GM19035 (cell line): ENCODE results near the gene MITF.
"Not testable (repeated sequence)": the region's sequence is repeated elsewhere in the genome, so short reads cannot be mapped to it uniquely, and the experiment has no call there.

Experiments used
- ATAC-seq: cut with Tn5 transposase; IDR thresholded peaks from one replicate; pipeline ENCODE4 v1.9.1; 2021; ENCODE audit not compliant: unreplicated experiment

The MITF gene

DNA sequence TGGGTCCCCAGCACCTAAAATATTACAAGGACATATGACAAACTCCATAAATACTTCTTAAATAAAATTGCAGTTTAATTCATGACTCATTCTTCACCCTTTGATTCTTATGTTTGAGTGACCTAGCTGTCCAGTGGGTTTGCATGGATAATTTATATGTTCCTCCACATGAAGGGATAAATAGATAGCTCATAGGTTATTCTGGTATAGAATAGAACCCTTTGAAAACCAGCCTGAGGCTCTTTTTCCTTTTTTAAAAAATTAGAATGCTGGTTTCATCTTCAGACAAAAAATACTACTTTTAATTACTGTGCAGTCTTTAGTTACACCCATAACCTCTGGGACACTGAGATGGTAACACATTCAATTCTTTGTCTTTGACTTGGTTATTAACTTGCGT lies 163.1 kb downstream of the MITF start:
- ATAC-seq, result no peak

GRCh38 chr3:69906351-69906966 lies 167.2 kb downstream of the MITF start:
- no peak for ATAC-seq

GRCh38 chr3:69907554-69907953 lies 168.3 kb downstream of the MITF start:
- no peak for ATAC-seq

- ATAC-seq, result not testable (repeated sequence)
Observed at GRCh38 chr3:69909859-69910258, 170.6 kb downstream of the MITF start.

DNA sequence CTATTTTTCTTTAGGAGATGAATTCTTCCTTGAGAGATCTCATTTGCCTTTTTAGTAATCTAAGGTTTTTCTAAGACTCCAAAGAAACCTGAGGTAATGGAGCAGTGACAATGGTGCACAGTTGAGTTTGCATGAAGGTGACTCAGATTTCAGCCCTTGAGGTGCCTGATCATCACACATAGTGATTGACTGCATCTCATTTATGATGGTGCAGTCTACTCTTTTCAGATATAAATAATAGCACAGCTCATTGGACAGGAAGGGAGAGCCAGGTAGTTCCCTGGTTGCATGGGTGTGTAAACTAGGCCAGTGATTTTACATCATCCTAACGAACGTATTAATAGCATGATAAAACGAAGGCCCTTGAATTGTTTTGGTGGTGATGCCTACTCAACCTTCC lies 174.2 kb downstream of the MITF start:
- no peak for ATAC-seq

- no peak for ATAC-seq
Observed at GRCh38 chr3:69914395-69914794, 175.1 kb downstream of the MITF start.

- ATAC-seq, result no peak
Observed at GRCh38 chr3:69915726-69916125, 176.5 kb downstream of the MITF start.

DNA sequence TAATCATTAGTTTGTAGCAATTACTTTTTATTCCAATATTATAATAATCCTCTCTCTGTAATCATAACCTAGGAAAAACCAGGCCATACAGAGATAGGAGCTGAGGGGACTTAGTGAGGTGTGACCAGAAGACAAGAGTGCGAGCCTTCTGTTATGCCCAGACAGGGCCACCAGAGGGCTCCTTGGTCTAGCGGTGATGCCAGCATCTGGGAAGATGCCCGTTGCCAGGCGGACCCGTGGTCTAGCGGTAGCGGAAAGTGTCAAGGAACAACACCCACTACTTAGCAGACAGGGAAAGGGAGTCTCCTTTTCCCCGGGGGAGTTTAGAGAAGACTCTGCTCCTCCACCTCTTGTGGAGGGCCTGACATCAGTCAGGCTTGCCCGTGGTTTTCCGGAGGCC lies 180.7 kb downstream of the MITF start:
- ATAC-seq, result not testable (repeated sequence)

DNA sequence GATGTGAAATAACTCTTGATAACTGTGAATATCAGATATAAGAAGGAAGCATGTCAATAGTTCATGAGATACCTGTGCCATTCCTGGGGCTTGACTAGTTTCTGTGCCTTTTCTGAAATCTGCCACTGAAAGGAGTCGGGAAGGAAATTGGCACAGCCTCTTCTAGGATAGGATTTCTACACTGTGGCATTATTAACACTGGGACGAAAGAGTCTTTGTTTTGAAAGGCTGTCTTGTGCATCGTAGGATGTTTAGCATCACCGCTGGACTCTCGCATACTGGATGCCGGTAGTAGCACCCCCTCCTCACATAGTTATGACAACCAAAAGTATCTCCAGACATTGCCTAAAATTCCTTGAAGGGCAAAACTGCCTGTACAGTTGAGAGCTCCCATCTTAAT lies 182.4 kb downstream of the MITF start:
- no peak for ATAC-seq

DNA sequence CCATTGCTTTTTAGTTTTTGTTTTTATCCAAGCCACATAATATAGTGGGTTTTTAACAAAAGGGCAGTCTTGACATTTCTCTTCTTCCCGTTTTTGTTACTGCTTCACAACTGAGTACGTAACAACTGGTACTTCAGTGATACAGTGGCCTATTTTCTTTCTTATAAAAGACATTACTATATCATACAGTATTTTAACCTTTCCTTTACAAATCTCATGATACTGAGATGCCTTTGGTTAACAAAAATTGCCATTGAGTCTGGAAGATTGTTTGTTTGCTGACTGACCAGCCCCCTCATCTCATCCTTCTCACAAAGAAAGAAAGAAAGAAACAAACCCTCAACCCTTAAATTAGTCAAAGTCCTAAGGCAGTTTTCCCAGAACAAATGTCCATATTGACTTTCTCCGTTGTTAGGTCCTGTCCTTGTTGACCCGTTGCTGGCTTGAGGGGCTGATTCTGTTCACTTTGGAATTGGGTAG lies 183.3 kb downstream of the MITF start:
- no peak for ATAC-seq

- ATAC-seq, result no peak
Observed at GRCh38 chr3:69925506-69925905, 186.2 kb downstream of the MITF start.

DNA sequence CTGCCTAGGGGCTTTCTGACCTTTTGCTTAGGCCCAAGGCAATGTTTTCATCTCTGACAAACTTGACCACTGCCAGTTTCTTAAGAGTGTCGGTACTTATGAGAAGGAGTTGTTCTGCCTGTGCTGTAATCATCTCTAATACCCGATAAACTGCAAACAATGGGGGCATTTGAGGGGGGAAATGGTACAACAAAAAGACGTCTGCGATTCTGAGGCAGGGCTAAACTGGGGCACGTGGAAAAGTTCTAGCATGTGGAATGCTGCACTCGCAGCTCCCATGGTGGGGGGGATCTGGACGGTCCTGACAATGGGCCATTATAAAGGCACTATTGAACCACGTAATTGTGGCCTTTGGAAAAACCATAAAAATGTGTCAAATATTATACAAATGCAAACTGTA lies 187.1 kb downstream of the MITF start:
- no peak for ATAC-seq

DNA sequence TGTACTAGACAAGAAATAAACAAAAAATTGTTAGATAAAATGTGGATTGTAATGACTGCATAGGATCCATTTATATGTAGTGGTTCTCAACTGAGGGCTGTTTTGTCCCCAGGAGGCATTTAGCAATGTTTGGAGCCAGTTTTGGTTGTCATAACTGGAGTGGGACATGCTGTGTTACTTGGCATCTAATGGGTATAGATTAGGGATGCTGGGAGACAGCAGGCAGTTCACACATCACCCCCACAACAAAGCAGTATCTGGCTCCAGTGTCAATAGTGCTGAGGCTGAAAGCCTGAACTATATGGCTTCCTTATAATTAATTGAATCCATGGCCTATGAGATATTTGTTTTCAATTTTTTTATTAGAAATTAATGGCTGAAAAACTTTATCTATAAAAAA lies 188.3 kb downstream of the MITF start:
- ATAC-seq, result no peak

DNA sequence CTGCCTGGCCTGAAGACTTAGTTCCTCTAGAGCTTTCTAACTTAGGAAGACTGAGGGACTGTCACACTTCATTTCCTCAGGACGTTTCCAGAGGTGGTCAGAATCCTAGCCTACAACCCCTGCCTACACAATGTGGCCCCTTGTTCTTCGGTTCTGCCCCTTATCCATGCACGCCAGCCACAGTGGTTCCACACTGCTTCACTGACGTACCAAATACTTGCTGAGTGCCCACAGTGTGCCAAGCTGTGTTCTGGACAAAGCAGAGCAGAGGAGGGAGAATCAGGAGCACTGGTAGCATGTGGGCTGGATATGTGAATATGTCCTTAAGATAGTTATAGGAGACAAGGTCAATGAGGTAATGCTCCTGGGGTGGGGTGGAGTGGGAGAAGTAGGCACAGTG lies 189.8 kb downstream of the MITF start:
- ATAC-seq, result no peak

DNA sequence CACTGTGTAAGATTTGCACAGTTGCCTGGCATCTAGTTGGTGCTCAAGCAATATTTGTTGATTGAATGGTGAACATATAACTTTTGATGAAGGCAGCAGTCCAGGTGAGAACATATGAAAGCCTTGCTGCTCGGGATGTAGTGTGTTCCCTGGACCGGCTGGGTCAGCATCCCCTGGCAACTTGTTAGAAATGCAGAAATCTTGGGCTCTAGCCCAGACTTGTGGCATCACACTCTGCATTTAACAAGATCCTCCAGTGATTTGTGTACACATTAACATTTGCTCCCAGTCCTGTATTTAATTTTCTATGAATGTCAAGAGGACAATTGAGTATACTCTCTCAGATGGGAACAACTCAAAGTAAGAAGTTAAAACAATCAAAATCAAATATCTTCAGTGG lies 191.3 kb downstream of the MITF start:
- no peak for ATAC-seq

DNA sequence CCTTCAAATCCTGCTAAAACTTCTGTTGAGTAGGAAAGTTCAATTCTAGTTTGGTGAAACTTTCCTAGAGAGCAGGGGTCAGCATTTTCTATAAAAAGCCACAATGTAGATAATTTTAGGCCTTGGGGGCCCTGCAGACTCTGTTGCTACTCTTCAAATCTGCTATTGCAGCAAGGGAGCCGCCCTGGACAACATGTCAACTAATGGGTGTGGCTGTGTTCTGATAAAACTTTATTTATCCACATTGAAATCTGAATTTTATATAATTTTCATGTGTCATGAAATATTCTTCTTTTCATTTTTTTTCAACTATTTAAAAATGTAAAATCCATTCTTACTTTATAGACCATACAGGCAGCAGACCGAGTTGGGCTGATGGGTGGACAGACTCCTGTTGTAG lies 192.8 kb downstream of the MITF start:
- ATAC-seq, result no peak

GRCh38 chr3:69932501-69932900 lies 193.2 kb downstream of the MITF start:
- ATAC-seq, result no peak

DNA sequence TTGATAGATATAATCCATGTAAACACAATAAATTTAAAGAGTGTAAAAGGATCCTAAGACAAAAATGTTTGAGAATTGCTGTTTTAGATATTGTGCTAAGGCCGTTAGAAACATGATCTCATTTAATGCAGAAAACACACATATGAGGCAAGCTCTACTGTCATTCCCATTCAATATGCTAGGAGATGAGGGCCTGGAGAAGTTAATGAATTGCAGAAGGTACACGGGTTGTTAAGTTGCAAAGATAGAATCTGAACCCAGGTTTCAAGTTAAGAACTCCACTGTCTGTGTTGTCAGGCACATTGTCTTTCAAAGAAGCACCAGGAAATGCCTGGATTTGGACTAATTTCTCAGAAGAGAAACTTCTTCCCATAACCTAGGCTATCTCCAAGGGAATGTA lies 195.1 kb downstream of the MITF start:
- no peak for ATAC-seq

DNA sequence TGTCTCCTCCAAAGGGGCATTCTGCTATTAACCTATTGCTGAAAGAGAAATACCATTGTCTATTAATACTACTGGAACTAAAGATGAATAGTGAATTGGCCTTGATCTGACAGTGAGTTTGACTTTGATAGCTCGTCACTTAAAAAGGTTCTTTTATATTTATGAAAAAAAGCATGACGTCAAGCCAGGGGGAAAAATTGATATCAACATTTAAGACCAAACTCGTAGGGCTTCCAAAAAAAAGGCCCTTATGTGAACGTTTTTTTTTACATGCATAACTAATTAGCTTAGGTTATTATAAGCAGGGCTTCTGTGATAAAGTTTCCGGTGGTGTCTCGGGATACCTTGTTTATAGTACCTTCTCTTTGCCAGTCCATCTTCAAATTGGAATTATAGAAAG lies 197.0 kb downstream of the MITF start:
- ATAC-seq, result no peak

- no peak for ATAC-seq
Observed at GRCh38 chr3:69938061-69938460, 198.8 kb downstream of the MITF start.

DNA sequence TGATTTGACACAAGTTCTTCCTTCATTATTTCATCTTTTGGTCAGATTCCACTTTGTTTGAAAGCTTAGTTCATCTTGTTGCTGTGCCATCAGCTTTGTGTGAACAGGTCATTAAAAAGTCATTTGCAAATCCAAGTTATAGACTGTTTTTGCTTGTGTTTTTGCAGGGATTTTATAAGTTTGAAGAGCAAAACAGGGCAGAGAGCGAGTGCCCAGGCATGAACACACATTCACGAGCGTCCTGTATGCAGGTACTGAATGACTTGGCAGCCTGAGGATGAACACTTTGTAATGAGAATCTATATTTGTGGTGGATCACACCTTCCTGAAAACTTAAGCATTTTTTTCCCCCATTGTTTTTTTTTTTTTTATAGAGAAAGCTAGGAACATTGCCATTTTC lies 199.7 kb downstream of the MITF start:
- ATAC-seq, result no peak

GRCh38 chr3:69941037-69941436 lies 201.8 kb downstream of the MITF start:
- ATAC-seq, result no peak

DNA sequence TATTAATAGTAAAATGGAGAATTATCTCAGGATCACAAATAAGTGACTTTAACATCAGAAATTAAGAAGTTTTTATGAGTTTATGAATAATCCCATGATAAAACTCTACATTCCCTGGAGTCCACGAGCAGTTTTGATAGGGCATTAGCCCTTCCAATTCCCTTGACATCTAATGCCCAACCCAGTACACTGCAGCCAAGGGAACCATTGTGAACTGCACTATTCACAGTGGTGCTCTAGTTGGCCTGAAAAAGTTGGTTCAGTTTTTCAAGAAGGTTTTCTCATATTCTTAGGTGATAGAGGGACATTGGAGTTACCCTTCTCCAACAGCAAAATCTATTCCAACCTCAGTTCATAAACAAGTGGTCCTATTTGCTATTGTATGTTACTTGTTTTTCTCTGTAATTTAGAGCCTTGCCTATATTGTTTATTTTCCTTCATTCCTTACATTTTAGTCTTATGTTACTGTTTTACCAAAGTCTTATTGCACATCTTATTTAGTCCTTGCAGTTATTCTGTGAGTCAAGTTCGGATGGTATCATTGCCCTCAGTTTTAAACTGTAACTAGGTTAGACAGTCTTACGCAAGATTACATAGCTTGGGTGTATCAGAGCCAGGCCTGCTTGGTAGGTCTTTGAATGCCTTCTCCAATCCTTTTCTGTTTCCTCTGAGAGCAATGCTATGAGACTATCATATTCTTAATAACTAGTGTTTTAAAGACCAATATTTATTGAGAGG lies 202.3 kb downstream of the MITF start:
- ATAC-seq, result no peak
